Measurements from ENCODE around the gene GTF3C6.

DNA sequence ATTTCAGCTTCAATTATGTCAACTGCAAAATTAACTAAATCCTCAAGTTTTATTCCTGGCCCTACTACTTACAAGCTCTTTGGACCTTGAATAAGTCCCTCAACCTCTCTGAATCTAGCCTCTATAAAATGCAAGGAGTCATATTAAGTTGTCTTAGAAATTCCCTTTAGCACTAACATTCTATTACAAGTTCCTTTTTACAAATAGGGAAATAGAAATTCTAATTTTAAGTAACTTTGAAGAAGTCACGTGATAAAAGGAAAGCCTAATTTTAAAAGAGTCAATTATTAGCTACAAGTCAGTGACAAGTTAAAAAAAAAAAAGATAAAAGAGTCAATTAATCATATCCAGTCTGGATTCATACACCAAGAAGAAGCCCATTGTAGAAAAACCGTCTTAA is 24.6 kb upstream of the GTF3C6 start:
- TF ChIP-seq, protein P1, sequence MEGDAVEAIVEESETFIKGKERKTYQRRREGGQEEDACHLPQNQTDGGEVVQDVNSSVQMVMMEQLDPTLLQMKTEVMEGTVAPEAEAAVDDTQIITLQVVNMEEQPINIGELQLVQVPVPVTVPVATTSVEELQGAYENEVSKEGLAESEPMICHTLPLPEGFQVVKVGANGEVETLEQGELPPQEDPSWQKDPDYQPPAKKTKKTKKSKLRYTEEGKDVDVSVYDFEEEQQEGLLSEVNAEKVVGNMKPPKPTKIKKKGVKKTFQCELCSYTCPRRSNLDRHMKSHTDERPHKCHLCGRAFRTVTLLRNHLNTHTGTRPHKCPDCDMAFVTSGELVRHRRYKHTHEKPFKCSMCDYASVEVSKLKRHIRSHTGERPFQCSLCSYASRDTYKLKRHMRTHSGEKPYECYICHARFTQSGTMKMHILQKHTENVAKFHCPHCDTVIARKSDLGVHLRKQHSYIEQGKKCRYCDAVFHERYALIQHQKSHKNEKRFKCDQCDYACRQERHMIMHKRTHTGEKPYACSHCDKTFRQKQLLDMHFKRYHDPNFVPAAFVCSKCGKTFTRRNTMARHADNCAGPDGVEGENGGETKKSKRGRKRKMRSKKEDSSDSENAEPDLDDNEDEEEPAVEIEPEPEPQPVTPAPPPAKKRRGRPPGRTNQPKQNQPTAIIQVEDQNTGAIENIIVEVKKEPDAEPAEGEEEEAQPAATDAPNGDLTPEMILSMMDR (IDR thresholded peaks at IDR 0.05), result no peak
- TF ChIP-seq POLR2AphosphoS5 (IDR thresholded peaks at IDR 0.05) (no peak), POLR2A (IDR thresholded peaks at IDR 0.05) (no peak)

Data from prostate gland (tissue), 2 donors.